ENCODE data around the gene LGALS9. TPM values are rescaled to one million over a fixed set of nuclear protein-coding genes. Genes with fewer than 3 reads are reported as not detected.

Gene LGALS9
- 36.9 and 49.0 TPM in 2 replicates for total RNA-seq

DNA sequence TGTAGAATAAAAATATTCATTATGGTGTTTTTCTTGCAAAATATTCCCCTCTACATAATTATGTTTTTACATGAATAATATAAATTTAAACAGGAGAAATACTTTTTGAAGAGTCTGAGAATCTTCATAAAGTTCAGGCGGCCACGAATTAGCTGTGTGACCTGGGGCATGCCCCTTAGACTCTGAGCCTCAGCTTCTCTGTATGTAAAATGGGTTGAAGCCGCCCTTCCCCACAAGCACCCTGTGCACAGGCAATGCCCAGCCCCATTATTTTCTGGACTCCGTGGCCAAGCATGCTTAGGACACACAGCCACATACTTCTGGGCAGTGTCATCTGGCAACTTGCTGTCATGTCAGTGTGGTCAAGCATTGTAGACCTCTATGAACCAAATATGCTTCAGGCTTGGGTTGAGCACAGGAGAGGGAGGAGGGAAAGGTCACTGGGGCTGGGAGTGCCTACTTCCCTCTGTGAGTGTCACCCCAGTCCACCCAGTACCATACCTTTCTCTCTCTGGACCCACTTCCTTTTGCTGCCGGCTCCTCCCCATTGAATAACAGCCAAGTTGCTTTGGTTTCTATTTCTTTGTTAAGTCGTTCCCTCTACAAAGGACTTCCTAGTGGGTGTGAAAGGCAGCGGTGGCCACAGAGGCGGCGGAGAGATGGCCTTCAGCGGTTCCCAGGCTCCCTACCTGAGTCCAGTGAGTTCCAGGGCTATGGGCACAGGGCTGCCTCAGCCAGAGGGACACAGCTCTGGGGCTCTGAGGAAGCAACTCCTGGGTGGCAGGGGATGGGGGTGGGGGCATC, at the start of gene LGALS9:
LGALS9 (plus strand) TSS at position 582 of the 804 bp plus-strand sequence; CDS start at position 660, 78 bp downstream.

Small RNAs within 50 kb of the gene (small RNA-seq; reads per million reads assigned to genes)
- not detected for gene AC015688.1
- not detected for gene AC015688.2
- not detected for gene AC015688.5
- gene CPDP1 = not detected

Other genes with a start within 250 kb of the LGALS9 start
- gene KSR1, start 174.7 kb upstream of the LGALS9 start, total RNA-seq = 42.3 and 42.8 TPM in 2 replicates
- 0.10 TPM in 1 of 2 replicates, not detected in the other for gene NOS2, start 169.3 kb downstream of the LGALS9 start, total RNA-seq